ENCODE measurements around the gene CDHR4. TPM values are rescaled to one million over a fixed set of nuclear protein-coding genes. Genes with fewer than 3 reads are reported as not detected.

CDHR4 gene
- total and polyA plus RNA-seq, 9 of the 15 experiments (the other 6 are each of a cell fraction or from before 2014, with no cell fraction given), result 0.21 TPM; not detected in 8

GRCh38 chr3:49747792-49748480 is 51.7 kb downstream of the CDHR4 start:
- peaks cover 25% of the 10 kb centered on the region; the same call in 2 of the 3 replicates for H3K79me2 ChIP-seq (ENCODE audit: control insufficient read depth, insufficient read depth, low read length)
- POLR2A ChIA-PET, result interaction anchor here (0.6 to 1.5 kb wide), 4 partner anchors 10 to 229 kb away, joined by 3 to 5 read pairs (median 3); no protein-coding TSS in a partner anchor
- FAIRE-seq, result no peak

More at GRCh38 chr3:49747792-49748480, 51.7 kb downstream of the CDHR4 start:
- DNase-seq (ENCODE audit: extremely low read depth in 1 of 4, low spot score in 3 of 4) (no peak), ATAC-seq (no peak)
- H3K9me1 ChIP-seq (ENCODE audit: control insufficient read depth, insufficient read depth, low read length), result no peaks in the 10 kb centered on the region
- H3K27me3 ChIP-seq (ENCODE audit: control insufficient read depth in 2 of 2, insufficient read depth in 2 of 2, low read length in 2 of 2), result no peaks in the 10 kb centered on the region
- no peak overlapping the region for H2AFZ ChIP-seq (ENCODE audit: low read depth, low read length)
- 88% methylated on average over 4 of the region's 13 CpGs for WGBS (ENCODE audit: insufficient coverage, low coverage, missing lambda C conversion rate)
- peaks cover 45% of the 10 kb centered on the region for H3K36me3 ChIP-seq (ENCODE audit: control insufficient read depth, insufficient read depth, low read length)
- in situ Hi-C loops (cut with MboI) (no loop called here), intact Hi-C loops (cut with micrococcal nuclease) (no loop called here)
- H3K4me3 ChIP-seq, result no peak overlapping the region
- no peak overlapping the region for H3K4me2 ChIP-seq (ENCODE audit: insufficient read depth, low read length)
- no peak for TF ChIP-seq FOXO4 (CRISPR knock-in tag; IDR thresholded peaks at IDR 0.05)
- no peak for TF ChIP-seq ZNF79 (CRISPR knock-in tag; IDR thresholded peaks at IDR 0.05; ENCODE audit: low read depth)
- no peak for TF ChIP-seq FOXM1 (IDR thresholded peaks at IDR 0.05; ENCODE audit: low read depth)
- no peak for TF ChIP-seq FOXM1 (CRISPR knock-in tag; IDR thresholded peaks at IDR 0.05; ENCODE audit: low read depth)
- TF ChIP-seq HDGF (IDR thresholded peaks at IDR 0.05), result no peak
- no peak for TF ChIP-seq CEBPG (CRISPR knock-in tag; IDR thresholded peaks at IDR 0.05)
- TF ChIP-seq CEBPG (tag; conservative IDR thresholded peaks at IDR 0.05 in 1 of 2, IDR thresholded peaks at IDR 0.05 in 1 of 2), result no peak
- TF ChIP-seq NR0B1 (IDR thresholded peaks at IDR 0.05; ENCODE audit: partially characterized antibody), result no peak
- no peak for TF ChIP-seq HMGN3 (IDR thresholded peaks at IDR 0.05; ENCODE audit: borderline replicate concordance, extremely low read depth, insufficient read length, low read depth, low read length)
- TF ChIP-seq ZFP30 (CRISPR knock-in tag; IDR thresholded peaks at IDR 0.05; ENCODE audit: borderline replicate concordance), result no peak
- no peak for TF ChIP-seq SIN3A (IDR thresholded peaks at IDR 0.05; ENCODE audit: borderline replicate concordance in 2 of 2, control insufficient read depth in 1 of 2, low read depth in 2 of 2, low read length in 2 of 2)
- no peak for TF ChIP-seq ETV5 (CRISPR knock-in tag; IDR thresholded peaks at IDR 0.05; ENCODE audit: low read depth)
- no peak for TF ChIP-seq MIER1 (IDR thresholded peaks at IDR 0.05; ENCODE audit: low read depth)
- TF ChIP-seq MAFG (tag; conservative IDR thresholded peaks at IDR 0.05), result no peak
- TF ChIP-seq POLR3A (IDR thresholded peaks at IDR 0.05; ENCODE audit: borderline replicate concordance, extremely low read depth, insufficient read depth, insufficient read length), result no peak
- TF ChIP-seq IFI16 (CRISPR knock-in tag; IDR thresholded peaks at IDR 0.05), result no peak
- no peak for TF ChIP-seq NCOA4 (IDR thresholded peaks at IDR 0.05; ENCODE audit: partially characterized antibody)
- no peak for TF ChIP-seq E2F1 (CRISPR knock-in tag; IDR thresholded peaks at IDR 0.05)
- no peak overlapping the region for H3K27ac ChIP-seq (ENCODE audit: extremely low read depth, low read depth, low read length)
- H3K9ac ChIP-seq (ENCODE audit: insufficient read depth in 1 of 2, low read depth in 2 of 2, low read length in 2 of 2), result no peak overlapping the region
- H4K20me1 ChIP-seq (replicated peaks; ENCODE audit: control insufficient read depth, insufficient read depth, low read length), result no peaks in the 10 kb centered on the region
- no peaks in the 10 kb centered on the region for H3K4me1 ChIP-seq (replicated peaks in 1 of 2; ENCODE audit: control insufficient read depth in 2 of 2, insufficient read depth in 2 of 2, low read length in 2 of 2)
- CTCF ChIA-PET (ENCODE audit: low intra/inter-chr PET ratio), result no interaction called here
- no TSS peak for BruUV-seq (replicated peaks)
- H3K9me3 ChIP-seq (replicated peaks; ENCODE audit: control insufficient read depth, insufficient read depth, low read depth, low read length), result no peaks in the 10 kb centered on the region
